GM18520 (cell line): ENCODE results near the gene NANP.

Source experiments
- ATAC-seq: cut with Tn5 transposase; IDR thresholded peaks from one replicate; pipeline ENCODE4 v1.9.1; 2021; ENCODE audit not compliant: unreplicated experiment

NANP gene

GRCh38 chr20:25573288-25574251 is 50.2 kb downstream of the NANP start:
- ATAC-seq, result no peak

GRCh38 chr20:25571817-25572216 is 52.0 kb downstream of the NANP start:
- no peak for ATAC-seq

- ATAC-seq, result no peak
Observed at GRCh38 chr20:25571240-25571639, 52.6 kb downstream of the NANP start.

- no peak for ATAC-seq
Observed at GRCh38 chr20:25570148-25570530, 53.7 kb downstream of the NANP start.

GRCh38 chr20:25567286-25567685 is 56.5 kb downstream of the NANP start:
- ATAC-seq, result no peak

GRCh38 chr20:25566821-25567220 is 57.0 kb downstream of the NANP start:
- no peak for ATAC-seq

- ATAC-seq, result no peak
Observed at GRCh38 chr20:25565578-25566157, 58.1 kb downstream of the NANP start.

- no peak for ATAC-seq
Observed at GRCh38 chr20:25563876-25564275, 59.9 kb downstream of the NANP start.

- no peak for ATAC-seq
Observed at GRCh38 chr20:25563362-25563761, 60.5 kb downstream of the NANP start.
